ENCODE data around the gene THRB.

The THRB gene

DNA sequence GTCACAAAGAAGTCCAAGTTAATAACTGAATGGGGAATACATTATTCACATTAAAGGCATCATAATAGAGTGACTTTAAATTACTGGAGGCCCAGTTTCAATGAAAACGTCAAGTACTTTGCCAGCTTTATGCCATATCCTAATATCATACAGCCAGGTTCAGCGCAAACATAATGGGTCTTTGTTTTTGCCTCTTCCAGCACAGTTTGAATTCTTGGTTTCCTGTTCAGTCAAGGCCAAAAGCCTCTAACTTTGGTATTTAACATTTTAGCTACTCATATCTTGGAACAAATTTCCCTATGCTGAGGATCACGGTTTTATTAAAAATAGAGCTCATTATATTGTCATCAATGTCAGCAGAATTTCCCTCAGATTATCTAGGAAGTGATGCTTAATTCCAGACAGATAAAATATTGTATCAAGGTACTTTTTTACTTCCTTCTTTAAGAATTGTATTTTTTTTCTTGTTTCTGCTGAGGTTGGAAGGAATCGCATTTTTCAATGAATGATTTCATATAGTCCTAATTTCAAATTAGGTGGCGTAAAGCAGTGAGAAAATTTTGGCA, 269.2 kb downstream of the THRB start:
- no peak for TF ChIP-seq EZH2 (IDR thresholded peaks at IDR 0.05)
- no peak for TF ChIP-seq FOXP2 (optimal IDR thresholded peaks at IDR 0.05; ENCODE audit: control extremely low read depth, extremely low read length, insufficient read depth)
- no peak for TF ChIP-seq POLR2AphosphoS5 (IDR thresholded peaks at IDR 0.05; ENCODE audit: borderline replicate concordance, low read depth, low read length)
- no peak overlapping the region for H3K9ac ChIP-seq (ENCODE audit: insufficient read length)
- no peak for DNase-seq (ENCODE audit: low read depth, low spot score)
- H3K9me3 ChIP-seq (ENCODE audit: low read depth, low read length): no peaks in the 10 kb centered on the region
- no peak overlapping the region for H3K4me3 ChIP-seq
- no peaks in the 10 kb centered on the region for H3K36me3 ChIP-seq (ENCODE audit: insufficient read depth, low read length)
- no peak overlapping the region for H3K27ac ChIP-seq

DNA sequence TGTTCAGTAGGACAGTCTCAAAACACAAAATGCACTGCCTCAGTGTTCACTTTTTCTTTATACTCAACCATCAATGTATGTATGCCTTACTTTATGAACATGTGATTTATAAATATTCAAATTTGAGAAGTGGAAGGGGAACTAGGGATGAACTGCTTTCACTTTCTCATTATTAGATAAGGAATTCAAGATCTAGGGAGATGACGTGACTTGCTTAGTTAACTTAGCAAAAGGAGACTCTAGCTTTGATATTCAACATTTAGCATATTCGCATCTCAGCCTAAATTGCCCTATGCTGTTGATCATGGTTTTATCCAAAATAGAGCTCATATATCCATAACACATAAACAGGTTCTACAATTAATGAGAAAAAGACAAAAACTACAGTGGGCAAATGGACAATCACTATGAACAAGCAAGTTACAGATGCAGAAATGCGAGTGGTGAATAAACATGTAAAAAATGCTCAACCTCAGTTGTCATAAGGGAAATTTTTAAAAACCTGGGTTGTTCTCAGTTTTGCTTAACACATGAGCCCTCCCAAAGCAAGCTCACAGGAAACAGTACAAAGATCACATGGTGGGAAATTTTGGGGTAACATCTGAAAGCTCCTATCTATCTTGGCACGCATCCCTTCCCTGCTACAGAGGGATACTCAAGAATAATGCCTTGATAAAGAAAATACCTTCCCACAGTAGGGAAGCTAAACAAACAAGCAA, 269.8 kb downstream of the THRB start:
- H3K27ac ChIP-seq: no peak overlapping the region
- TF ChIP-seq EZH2 (IDR thresholded peaks at IDR 0.05) (no peak), FOXP2 (optimal IDR thresholded peaks at IDR 0.05; ENCODE audit: control extremely low read depth, extremely low read length, insufficient read depth) (no peak), POLR2AphosphoS5 (IDR thresholded peaks at IDR 0.05; ENCODE audit: borderline replicate concordance, low read depth, low read length) (no peak)
- no peaks in the 10 kb centered on the region for H3K36me3 ChIP-seq (ENCODE audit: insufficient read depth, low read length)
- H3K9ac ChIP-seq (ENCODE audit: insufficient read length): no peak overlapping the region
- no peak overlapping the region for H3K4me3 ChIP-seq
- no peaks in the 10 kb centered on the region for H3K9me3 ChIP-seq (ENCODE audit: low read depth, low read length)
- DNase-seq (ENCODE audit: low read depth, low spot score): no peak

DNA sequence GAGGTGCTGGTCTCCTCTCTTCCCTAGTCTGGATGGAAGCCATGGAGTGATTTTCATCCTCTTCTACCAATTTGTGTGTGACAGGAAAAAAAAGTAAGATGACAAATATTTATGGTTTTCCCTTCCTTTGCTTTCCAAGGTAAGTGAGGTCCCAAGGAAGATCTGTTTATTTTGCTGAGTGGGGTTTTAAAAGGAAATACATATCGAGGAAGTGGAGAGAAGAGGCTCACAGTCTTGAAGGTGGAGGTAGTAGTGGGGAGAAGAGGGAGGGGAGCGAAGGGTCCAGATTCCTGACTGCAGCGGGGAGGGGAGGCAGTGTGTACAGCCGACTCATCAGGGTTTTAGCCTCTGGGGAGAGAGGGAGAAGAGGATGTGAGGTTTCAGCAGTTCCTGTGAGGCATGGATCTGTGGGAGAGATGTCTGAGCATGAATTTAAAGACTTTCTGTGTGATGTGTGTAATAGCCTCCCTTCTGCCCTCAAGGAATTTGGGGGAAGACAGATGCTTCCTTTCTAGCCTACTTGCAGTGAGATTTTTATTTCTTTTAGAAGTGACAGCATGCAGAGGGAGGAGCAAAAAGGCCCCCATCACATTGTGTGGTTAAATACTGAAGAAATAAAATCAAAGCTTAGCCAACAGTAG, 272.4 kb downstream of the THRB start:
- no peaks in the 10 kb centered on the region for H3K9me3 ChIP-seq (ENCODE audit: low read depth, low read length)
- no peak overlapping the region for H3K27ac ChIP-seq
- H3K4me3 ChIP-seq: no peak overlapping the region
- DNase-seq (ENCODE audit: low read depth, low spot score): no peak
- no peak overlapping the region for H3K9ac ChIP-seq (ENCODE audit: insufficient read length)
- TF ChIP-seq EZH2 (IDR thresholded peaks at IDR 0.05) (no peak), FOXP2 (optimal IDR thresholded peaks at IDR 0.05; ENCODE audit: control extremely low read depth, extremely low read length, insufficient read depth) (no peak), POLR2AphosphoS5 (IDR thresholded peaks at IDR 0.05; ENCODE audit: borderline replicate concordance, low read depth, low read length) (no peak)
- no peaks in the 10 kb centered on the region for H3K36me3 ChIP-seq (ENCODE audit: insufficient read depth, low read length)

DNA sequence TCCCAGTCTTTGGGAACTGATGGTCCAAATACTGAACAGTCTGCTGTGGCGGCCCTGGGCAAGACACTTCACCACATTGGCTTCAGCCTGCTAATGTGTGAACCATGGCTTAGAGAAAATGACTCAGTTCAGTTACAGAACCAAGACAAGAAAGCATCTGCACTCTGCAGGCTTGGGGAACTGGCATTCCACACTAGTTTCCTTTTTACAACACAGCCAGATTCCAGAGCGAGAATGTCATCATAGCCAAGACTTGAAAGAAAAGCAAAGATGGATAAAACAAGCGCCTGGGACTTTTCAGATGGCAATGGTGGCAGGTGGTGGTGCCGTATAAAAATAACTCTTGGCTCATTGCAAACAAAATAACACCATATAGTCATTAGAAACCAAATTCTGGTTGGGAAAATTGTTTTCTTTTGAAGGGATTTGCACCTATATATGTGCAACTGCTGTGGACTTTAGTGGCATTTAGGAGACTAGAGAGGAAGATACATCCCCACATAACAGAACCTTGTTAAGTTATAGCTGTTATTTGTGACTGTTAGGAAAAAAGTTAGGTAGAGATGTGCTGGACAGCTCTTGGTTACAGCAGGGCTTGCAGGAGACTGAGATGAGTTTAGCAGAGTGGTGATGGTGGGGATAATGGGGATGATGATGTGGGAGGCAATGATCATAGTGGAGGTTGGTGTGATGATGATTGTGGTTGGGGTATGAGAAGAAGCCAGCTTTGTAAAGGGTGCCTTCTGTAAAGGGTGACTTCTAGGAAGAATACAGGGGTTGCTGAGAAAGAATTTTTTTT, 273.6 kb downstream of the THRB start:
- Histone ChIP-seq H3K27ac (no peak overlapping the region), H3K9ac (ENCODE audit: insufficient read length) (no peak overlapping the region), H3K9me3 (ENCODE audit: low read depth, low read length) (no peaks in the 10 kb centered on the region), H3K4me3 (no peak overlapping the region), H3K36me3 (ENCODE audit: insufficient read depth, low read length) (no peaks in the 10 kb centered on the region)
- DNase-seq (ENCODE audit: low read depth, low spot score): no peak
- no peak for TF ChIP-seq FOXP2 (optimal IDR thresholded peaks at IDR 0.05; ENCODE audit: control extremely low read depth, extremely low read length, insufficient read depth)
- no peak for TF ChIP-seq POLR2AphosphoS5 (IDR thresholded peaks at IDR 0.05; ENCODE audit: borderline replicate concordance, low read depth, low read length)
- no peak for TF ChIP-seq EZH2 (IDR thresholded peaks at IDR 0.05)

DNA sequence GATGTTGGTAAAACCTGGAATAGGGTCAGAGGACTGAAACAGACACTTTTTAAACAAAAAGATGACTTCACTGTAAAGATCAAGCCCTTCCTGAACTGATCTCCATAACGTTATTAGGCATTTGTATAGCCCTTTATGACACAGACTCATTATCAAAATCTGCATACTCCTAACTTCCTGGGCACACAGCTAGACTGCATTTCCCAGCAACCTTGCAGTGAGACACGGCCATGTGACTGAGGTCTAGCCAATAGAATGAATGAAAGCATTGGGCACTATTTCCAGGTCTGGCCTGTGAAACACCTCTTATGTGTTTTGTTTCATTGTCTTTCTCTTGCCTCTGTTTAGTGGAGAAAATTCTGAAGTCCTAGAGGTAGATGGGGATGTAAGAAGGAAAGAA, 279.1 kb downstream of the THRB start:
- Histone ChIP-seq H3K27ac (no peak overlapping the region), H3K9ac (ENCODE audit: insufficient read length) (no peak overlapping the region), H3K9me3 (ENCODE audit: low read depth, low read length) (no peaks in the 10 kb centered on the region), H3K4me3 (no peak overlapping the region), H3K36me3 (ENCODE audit: insufficient read depth, low read length) (no peaks in the 10 kb centered on the region)
- no peak for DNase-seq (ENCODE audit: low read depth, low spot score)
- TF ChIP-seq FOXP2 (optimal IDR thresholded peaks at IDR 0.05; ENCODE audit: control extremely low read depth, extremely low read length, insufficient read depth) (no peak), POLR2AphosphoS5 (IDR thresholded peaks at IDR 0.05; ENCODE audit: borderline replicate concordance, low read depth, low read length) (no peak), EZH2 (IDR thresholded peaks at IDR 0.05) (no peak)

- TF ChIP-seq EZH2 (IDR thresholded peaks at IDR 0.05) (no peak), FOXP2 (optimal IDR thresholded peaks at IDR 0.05; ENCODE audit: control extremely low read depth, extremely low read length, insufficient read depth) (no peak), POLR2AphosphoS5 (IDR thresholded peaks at IDR 0.05; ENCODE audit: borderline replicate concordance, low read depth, low read length) (no peak)
- DNase-seq (ENCODE audit: low read depth, low spot score): no peak
- H3K4me3 ChIP-seq: no peak overlapping the region
- H3K9ac ChIP-seq (ENCODE audit: insufficient read length): no peak overlapping the region
- H3K27ac ChIP-seq: no peak overlapping the region
- H3K9me3 ChIP-seq (ENCODE audit: low read depth, low read length): no peaks in the 10 kb centered on the region
- H3K36me3 ChIP-seq (ENCODE audit: insufficient read depth, low read length): no peaks in the 10 kb centered on the region
These were observed 283.3 kb downstream of the THRB start for GRCh38 chr3:24211381-24211780.

- Histone ChIP-seq H3K9me3 (ENCODE audit: low read depth, low read length) (no peaks in the 10 kb centered on the region), H3K36me3 (ENCODE audit: insufficient read depth, low read length) (no peaks in the 10 kb centered on the region), H3K4me3 (no peak overlapping the region), H3K27ac (no peak overlapping the region), H3K9ac (ENCODE audit: insufficient read length) (no peak overlapping the region)
- TF ChIP-seq FOXP2 (optimal IDR thresholded peaks at IDR 0.05; ENCODE audit: control extremely low read depth, extremely low read length, insufficient read depth) (no peak), EZH2 (IDR thresholded peaks at IDR 0.05) (no peak), POLR2AphosphoS5 (IDR thresholded peaks at IDR 0.05; ENCODE audit: borderline replicate concordance, low read depth, low read length) (no peak)
- DNase-seq (ENCODE audit: low read depth, low spot score): no peak
These were observed 292.6 kb downstream of the THRB start for GRCh38 chr3:24202071-24202470.

- no peaks in the 10 kb centered on the region for H3K9me3 ChIP-seq (ENCODE audit: low read depth, low read length)
- no peak overlapping the region for H3K9ac ChIP-seq (ENCODE audit: insufficient read length)
- H3K36me3 ChIP-seq (ENCODE audit: insufficient read depth, low read length): no peaks in the 10 kb centered on the region
- DNase-seq (ENCODE audit: low read depth, low spot score): no peak
- no peak overlapping the region for H3K4me3 ChIP-seq
- no peak overlapping the region for H3K27ac ChIP-seq
- TF ChIP-seq FOXP2 (optimal IDR thresholded peaks at IDR 0.05; ENCODE audit: control extremely low read depth, extremely low read length, insufficient read depth): no peak
- no peak for TF ChIP-seq EZH2 (IDR thresholded peaks at IDR 0.05)
- TF ChIP-seq POLR2AphosphoS5 (IDR thresholded peaks at IDR 0.05; ENCODE audit: borderline replicate concordance, low read depth, low read length): no peak
These were observed 293.3 kb downstream of the THRB start for GRCh38 chr3:24201301-24201700.
